Lung (tissue), 12 donors: Measurements from ENCODE around the gene DCP1B. TPM values are rescaled to one million over a fixed set of nuclear protein-coding genes. Genes with fewer than 3 reads are reported as not detected.
A peak's percentile ranks its signal among the peaks of the same experiment; 100 is the strongest.

Experiments
- ATAC-seq: fragments of 200-7000 bp; cut with Tn5 transposase; one replicate; pipeline ENCODE4 v1.9.1; 2020; ENCODE audit warnings: moderate number of reproducible peaks; ENCODE audit not compliant: insufficient read depth, low FRiP score
- DNase-seq, 3 donors: peaks; one replicate each; pipeline ENCODE4 v3.0.0-alpha.2; 2013 to 2017
- H3K27ac ChIP-seq, 2 donors: one replicate each; pipeline ENCODE4 v1.5.1; 2013; ENCODE audit warnings: mild to moderate bottlenecking in 2 of 2, moderate library complexity in 2 of 2, control low read depth in 1 of 2, inconsistent platforms in 1 of 2, low read depth in 1 of 2, low read length in 1 of 2
- H3K27me3 ChIP-seq, 3 donors: one replicate each; pipeline ENCODE4 v1.5.1; 2013; ENCODE audit warnings: low read length in 2 of 3; ENCODE audit not compliant: control insufficient read depth in 3 of 3, insufficient read depth in 3 of 3
- H3K36me3 ChIP-seq, 4 donors: one replicate each; pipeline ENCODE4 v1.5.1; 2013; ENCODE audit warnings: low read length in 4 of 4, mild to moderate bottlenecking in 1 of 4, moderate library complexity in 1 of 4; ENCODE audit not compliant: control insufficient read depth in 4 of 4, insufficient read depth in 4 of 4
- H3K4me1 ChIP-seq, 5 donors: one replicate each; pipeline ENCODE4 v1.5.1; 2013; ENCODE audit warnings: low read length in 5 of 5, mild to moderate bottlenecking in 2 of 5, moderate library complexity in 1 of 5; ENCODE audit not compliant: control insufficient read depth in 5 of 5, insufficient read depth in 5 of 5
- H3K4me3 ChIP-seq: one replicate; pipeline ENCODE4 v1.5.1; 2013; ENCODE audit warnings: mild to moderate bottlenecking, control low read depth, moderate library complexity
- H3K9ac ChIP-seq, 2 donors: one replicate each; pipeline ENCODE4 v1.5.1; 2013; ENCODE audit warnings: low read length in 2 of 2, control low read depth in 1 of 2; ENCODE audit not compliant: insufficient read depth in 1 of 2
- H3K9me3 ChIP-seq, 4 donors: one replicate each; pipeline ENCODE4 v1.5.1; 2013; ENCODE audit warnings: low read length in 3 of 4, mild to moderate bottlenecking in 1 of 4, moderate library complexity in 1 of 4; ENCODE audit not compliant: control insufficient read depth in 4 of 4, insufficient read depth in 3 of 4
- WGBS, 2 donors: extraction: QIAGEN DNeasy Blood & Tissue Kit; methylation state at CpG; one replicate each; pipeline ENCODE4 v1.1.7; 2013; 5-methylcytosine and 5-hydroxymethylcytosine counted together
- polyA plus RNA-seq, 2 donors: library from polyadenylated mRNA; stranded (reverse); fragments of 200-250 nt; gene quantifications; one replicate each; pipeline ENCODE4 v1.2.1, GENCODE V29; 2013
- total RNA-seq, 2 donors: library from RNA; depleted of rRNA in 1 of 2; stranded (reverse); fragments of >200 nt in 1 of 2; gene quantifications; one replicate each; pipeline ENCODE4 v1.2.1, GENCODE V29; 2014 to 2021
- TF ChIP-seq, protein P1 (sequence below): IDR thresholded peaks from 2 replicates; pipeline ENCODE4 v1.5.1; 2012; ENCODE audit warnings: mild to moderate bottlenecking; ENCODE audit errors: control extremely low read depth, extremely low read depth
- donor health status: control.
- donor health status: control.
- donor health status: Bipolar disorder and iron deficiency.
- donor health status: healthy.
- donor health status: DM: yes; HTN: yes; CAD: no.

DCP1B gene
- total and polyA plus RNA-seq, 4 donors = 4.2 to 13.2 (median 8.7) TPM

DNA sequence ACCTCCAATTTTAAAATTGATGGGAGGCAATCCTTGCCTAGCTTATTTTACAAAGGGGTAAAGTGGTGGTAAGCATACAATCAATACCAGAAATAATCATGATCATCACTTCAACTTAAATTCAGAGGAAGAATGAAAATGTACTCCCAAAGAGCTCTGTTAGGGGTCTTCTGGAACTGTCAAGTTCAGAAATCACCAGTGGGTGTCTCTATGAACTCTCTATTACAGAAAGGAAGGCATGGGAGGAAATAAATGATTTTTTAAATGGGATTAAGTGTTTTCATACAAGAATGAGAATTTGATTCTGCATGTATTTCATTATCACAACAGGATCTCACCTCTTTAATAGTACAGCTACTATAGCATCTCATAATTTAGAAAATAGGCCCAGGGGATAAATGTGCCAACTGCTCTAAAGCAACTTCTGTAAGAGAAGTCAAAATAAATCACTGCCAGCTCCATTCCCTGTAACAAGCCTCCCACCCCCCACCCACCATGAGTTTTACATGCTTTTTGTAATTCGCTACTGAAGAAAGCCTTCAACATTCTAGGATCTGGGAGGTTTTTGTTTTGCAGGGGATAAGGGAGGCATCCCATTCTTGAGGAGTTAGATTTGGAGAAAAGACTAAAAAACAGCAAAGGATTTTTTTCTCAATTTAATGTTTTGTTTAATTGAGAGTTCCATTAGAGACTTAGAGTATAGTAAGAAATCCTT is 9.7 kb downstream of the DCP1B start:
- H3K4me3 ChIP-seq = no peak overlapping the region
- DNase-seq (peak in 1 of 3 donors; percentile 45), ATAC-seq (no peak)
- peak overlapping the region in 1 of 2 donors; percentile 60 for H3K27ac ChIP-seq
- H3K4me1 ChIP-seq = peaks cover 0 to 36% (median 8%) of the 10 kb centered on the region in 5 donors
- WGBS, 2 donors = 96 to 100% methylated on average over 1 of the region's 1 CpG
- TF ChIP-seq, protein P1, sequence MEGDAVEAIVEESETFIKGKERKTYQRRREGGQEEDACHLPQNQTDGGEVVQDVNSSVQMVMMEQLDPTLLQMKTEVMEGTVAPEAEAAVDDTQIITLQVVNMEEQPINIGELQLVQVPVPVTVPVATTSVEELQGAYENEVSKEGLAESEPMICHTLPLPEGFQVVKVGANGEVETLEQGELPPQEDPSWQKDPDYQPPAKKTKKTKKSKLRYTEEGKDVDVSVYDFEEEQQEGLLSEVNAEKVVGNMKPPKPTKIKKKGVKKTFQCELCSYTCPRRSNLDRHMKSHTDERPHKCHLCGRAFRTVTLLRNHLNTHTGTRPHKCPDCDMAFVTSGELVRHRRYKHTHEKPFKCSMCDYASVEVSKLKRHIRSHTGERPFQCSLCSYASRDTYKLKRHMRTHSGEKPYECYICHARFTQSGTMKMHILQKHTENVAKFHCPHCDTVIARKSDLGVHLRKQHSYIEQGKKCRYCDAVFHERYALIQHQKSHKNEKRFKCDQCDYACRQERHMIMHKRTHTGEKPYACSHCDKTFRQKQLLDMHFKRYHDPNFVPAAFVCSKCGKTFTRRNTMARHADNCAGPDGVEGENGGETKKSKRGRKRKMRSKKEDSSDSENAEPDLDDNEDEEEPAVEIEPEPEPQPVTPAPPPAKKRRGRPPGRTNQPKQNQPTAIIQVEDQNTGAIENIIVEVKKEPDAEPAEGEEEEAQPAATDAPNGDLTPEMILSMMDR = no peak
- peaks cover 2 to 23% (median 13%) of the 10 kb centered on the region in 4 donors for H3K36me3 ChIP-seq
- no peak overlapping the region for H3K9ac ChIP-seq
- no peaks in the 10 kb centered on the region for H3K9me3 ChIP-seq
- no peaks in the 10 kb centered on the region for H3K27me3 ChIP-seq

DNA sequence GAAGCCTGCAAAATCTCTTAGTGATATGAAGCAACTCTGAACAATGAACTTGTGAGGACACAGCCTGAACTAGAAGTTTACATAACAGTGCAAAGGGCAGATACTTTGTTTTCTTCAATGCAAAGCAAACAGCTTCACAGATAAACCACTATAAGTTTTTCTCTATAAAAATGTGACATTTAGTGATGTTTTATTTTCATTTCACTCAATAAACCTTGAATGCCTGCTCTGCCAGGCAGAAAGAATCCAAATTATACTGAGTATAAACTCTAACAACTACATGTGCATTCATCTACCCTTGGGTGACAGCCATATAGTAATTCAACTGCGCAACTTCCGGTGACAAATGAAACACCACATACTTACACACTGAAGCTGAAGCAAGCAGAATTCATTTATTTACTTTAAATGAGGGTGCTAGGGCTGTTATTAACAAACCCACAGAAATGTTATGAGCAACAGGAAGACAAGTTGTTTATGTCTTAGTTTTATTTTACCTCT is 10.3 kb downstream of the DCP1B start:
- TF ChIP-seq, protein P1 = no peak
- Histone ChIP-seq H3K9ac (no peak overlapping the region), H3K9me3 (no peaks in the 10 kb centered on the region), H3K4me3 (no peak overlapping the region), H3K27me3 (no peaks in the 10 kb centered on the region), H3K27ac (peak overlapping the region in 1 of 2 donors; percentile 70), H3K36me3 (peaks cover 2 to 23% (median 14%) of the 10 kb centered on the region in 4 donors), H3K4me1 (peaks cover 1 to 36% (median 8%) of the 10 kb centered on the region in 5 donors)
- WGBS, 2 donors = 51 to 52% methylated on average over 2 of the region's 2 CpGs
- ATAC-seq (no peak), DNase-seq (peak; percentile 82 to 96 (median 94))

DNA sequence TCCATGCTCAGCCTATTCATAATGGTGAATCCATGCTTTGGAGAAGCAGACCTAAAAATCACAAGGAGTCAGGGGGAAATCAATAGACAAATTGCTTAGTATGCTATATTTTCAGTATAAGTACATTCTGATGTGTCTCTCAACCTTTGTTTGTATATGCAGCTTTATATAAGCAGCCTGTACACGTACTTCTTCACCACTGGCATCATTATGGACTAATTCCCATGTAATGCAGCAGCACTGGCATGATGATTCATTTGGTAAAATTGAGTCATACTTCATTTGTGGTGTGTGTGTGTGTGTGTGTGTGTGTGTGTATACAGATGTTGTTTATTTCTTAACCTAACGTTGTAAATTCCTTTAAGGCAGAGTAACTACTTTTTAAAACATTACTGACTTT is 10.9 kb downstream of the DCP1B start:
- H3K9me3 ChIP-seq = no peaks in the 10 kb centered on the region
- H3K4me3 ChIP-seq = no peak overlapping the region
- no peak for ATAC-seq
- TF ChIP-seq, protein P1 = no peak
- H3K9ac ChIP-seq = peak overlapping the region in 1 of 2 donors; percentile 35
- WGBS, 2 donors = 42 to 52% methylated on average over 2 of the region's 2 CpGs
- H3K27ac ChIP-seq = peak overlapping the region in 1 of 2 donors; percentile 88
- H3K27me3 ChIP-seq = no peaks in the 10 kb centered on the region
- DNase-seq = peak in 2 of 3 donors; percentile 54 to 65
- H3K36me3 ChIP-seq = peaks cover 2 to 26% (median 14%) of the 10 kb centered on the region in 4 donors
- H3K4me1 ChIP-seq = peaks cover 1 to 36% (median 8%) of the 10 kb centered on the region in 5 donors
